GM18907 (cell line): ENCODE measurements around the gene TOPAZ1.

Experiments used
- ATAC-seq: cut with Tn5 transposase; IDR thresholded peaks from one replicate; pipeline ENCODE4 v1.9.1; 2021; ENCODE audit warnings: mild to moderate bottlenecking, moderate library complexity; ENCODE audit not compliant: unreplicated experiment

TOPAZ1 gene

GRCh38 chr3:44241706-44242105, at the start of gene TOPAZ1:
TOPAZ1 (plus strand) TSS chr3:44241886; CDS start chr3:44242054, 168 bp downstream.
- no peak for ATAC-seq

- no peak for ATAC-seq
Observed at GRCh38 chr3:44198284-44199269, 43.1 kb upstream of the TOPAZ1 start.

- no peak for ATAC-seq
Observed at GRCh38 chr3:44206261-44206660, 35.4 kb upstream of the TOPAZ1 start.

- no peak for ATAC-seq
Observed at GRCh38 chr3:44206862-44207652, 34.6 kb upstream of the TOPAZ1 start.

GRCh38 chr3:44208086-44208485, 33.6 kb upstream of the TOPAZ1 start:
- ATAC-seq, result no peak

- no peak for ATAC-seq
Observed at GRCh38 chr3:44208568-44208967, 33.1 kb upstream of the TOPAZ1 start.

GRCh38 chr3:44210967-44211366, 30.7 kb upstream of the TOPAZ1 start:
- ATAC-seq, result no peak

DNA sequence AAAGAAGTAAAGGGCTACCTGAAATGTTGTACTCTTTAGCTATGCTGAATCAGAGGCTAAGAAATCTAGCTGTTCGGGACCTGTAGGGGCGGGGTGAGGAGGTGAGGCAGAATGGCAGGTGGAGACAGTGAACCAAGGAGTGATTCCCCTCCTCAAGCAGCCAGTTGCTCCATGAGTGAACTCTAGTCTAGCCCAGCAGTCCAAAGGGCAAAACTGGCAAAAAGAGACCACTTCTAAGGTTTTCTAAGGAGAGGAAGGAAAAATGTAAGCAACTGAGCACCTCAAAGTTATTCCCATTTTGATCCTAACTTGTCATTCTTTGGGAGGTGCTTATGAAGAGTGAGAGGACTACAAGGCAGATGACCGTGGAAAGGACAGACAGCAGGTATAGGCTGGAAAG, 19.3 kb upstream of the TOPAZ1 start:
- ATAC-seq, result no peak

- ATAC-seq, result no peak
Observed at GRCh38 chr3:44223299-44223698, 18.4 kb upstream of the TOPAZ1 start.

- no peak for ATAC-seq
Observed at GRCh38 chr3:44224131-44224530, 17.6 kb upstream of the TOPAZ1 start.

DNA sequence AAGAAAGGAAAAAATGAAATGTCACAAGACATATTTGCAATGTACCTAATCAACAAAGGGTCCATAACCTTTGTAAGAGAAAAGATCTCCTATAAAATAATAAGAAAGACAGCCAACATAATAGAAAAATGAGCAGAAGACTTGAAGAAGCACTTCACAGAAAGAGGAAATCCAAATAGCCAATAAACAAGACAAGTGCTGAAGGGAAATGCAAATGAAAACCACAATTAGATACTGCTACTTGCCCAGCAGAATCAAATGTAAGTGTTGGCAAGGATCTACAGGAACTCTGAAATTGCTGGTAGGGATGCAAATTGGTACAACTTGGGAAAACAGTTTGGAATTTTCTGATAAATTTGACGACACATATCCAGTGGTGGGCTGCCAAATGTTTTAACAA, 15.1 kb upstream of the TOPAZ1 start:
- no peak for ATAC-seq

DNA sequence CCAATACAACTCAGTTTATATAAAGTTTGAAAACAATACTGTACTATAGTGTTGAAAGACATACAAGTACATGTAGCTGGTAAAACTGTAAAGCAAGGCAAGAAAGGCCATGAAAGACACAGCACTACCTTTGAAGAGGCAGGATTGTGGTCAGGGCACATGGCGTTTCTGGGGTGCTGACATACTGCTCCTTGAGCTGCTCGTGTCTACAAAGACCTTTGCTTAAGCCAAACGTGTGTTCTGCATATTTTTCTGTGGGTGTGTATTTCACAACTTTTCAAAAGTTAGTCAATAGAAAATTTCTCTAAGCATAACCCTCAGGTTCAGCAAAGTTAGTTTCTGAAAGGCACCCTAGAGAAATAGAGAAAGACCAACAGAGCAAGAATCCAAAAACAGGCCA, 14.1 kb upstream of the TOPAZ1 start:
- no peak for ATAC-seq

DNA sequence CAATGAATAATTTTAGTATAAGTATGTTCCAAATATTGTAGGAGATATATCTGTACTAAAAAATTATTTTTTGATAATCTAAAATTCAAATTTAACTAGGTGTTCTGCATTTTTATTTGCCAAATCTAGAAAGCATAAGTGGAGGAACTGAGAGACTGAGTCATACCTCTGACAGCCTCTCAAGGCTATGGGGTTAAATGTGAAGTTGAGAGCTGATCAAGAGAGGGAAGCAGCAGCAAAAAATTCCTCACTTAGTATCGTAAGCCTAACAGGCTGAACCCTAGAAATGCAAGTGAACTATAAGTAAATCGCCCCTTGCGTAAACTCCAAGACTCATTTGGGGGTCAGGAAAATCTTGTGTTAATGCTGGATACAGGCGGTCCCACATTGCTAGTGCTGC, 12.8 kb upstream of the TOPAZ1 start:
- ATAC-seq, result no peak

- no peak for ATAC-seq
Observed at GRCh38 chr3:44232407-44232806, 9.3 kb upstream of the TOPAZ1 start.

- no peak for ATAC-seq
Observed at GRCh38 chr3:44234648-44235268, 6.9 kb upstream of the TOPAZ1 start.

- peak; percentile 68 for ATAC-seq
Observed at GRCh38 chr3:44235604-44236484, 5.8 kb upstream of the TOPAZ1 start.

DNA sequence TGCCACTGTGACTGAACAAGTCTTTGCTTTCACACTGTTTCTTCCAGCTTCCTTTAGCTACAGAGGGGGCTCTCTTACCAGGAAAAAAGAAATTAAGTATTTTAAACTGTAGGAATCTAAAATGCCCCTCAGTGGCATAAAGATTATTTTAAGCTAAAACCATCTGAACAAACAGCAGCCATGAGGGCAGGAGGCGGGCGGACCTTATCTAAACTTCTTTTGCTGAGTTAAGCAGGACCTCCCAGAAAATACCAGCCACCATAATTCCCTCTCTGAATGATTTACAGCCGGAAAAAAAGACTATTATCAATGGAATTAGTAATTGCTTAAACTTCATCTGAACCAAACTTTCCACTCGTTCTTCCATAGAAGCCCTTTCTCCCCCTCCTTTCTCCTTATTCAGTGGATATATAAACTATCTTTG, 5.2 kb upstream of the TOPAZ1 start:
- ATAC-seq, result no peak

- no peak for ATAC-seq
Observed at GRCh38 chr3:44237161-44237560, 4.5 kb upstream of the TOPAZ1 start.

DNA sequence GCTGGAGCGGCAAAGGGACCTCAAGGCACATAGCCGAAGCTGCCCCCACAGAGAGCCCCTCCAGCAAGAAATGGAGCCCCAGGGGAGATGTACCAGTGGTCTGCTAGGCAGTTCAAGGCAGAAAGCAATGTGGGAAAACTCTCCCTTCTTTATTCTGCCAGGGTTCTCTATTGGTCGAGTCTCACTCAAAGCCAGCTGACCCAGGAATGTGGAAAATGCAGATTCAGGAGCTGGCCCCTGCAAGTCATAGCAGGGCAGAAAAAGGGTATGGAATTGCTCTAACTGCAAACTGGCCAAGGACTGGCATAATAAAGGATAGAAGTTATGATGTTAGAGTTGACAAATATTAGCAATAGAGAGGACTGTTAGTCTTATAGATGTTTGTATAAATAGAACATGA, 4.0 kb upstream of the TOPAZ1 start:
- no peak for ATAC-seq

- ATAC-seq, result no peak
Observed at GRCh38 chr3:44238889-44239288, 2.8 kb upstream of the TOPAZ1 start.
